ENCODE data around the gene GFY.

DNA sequence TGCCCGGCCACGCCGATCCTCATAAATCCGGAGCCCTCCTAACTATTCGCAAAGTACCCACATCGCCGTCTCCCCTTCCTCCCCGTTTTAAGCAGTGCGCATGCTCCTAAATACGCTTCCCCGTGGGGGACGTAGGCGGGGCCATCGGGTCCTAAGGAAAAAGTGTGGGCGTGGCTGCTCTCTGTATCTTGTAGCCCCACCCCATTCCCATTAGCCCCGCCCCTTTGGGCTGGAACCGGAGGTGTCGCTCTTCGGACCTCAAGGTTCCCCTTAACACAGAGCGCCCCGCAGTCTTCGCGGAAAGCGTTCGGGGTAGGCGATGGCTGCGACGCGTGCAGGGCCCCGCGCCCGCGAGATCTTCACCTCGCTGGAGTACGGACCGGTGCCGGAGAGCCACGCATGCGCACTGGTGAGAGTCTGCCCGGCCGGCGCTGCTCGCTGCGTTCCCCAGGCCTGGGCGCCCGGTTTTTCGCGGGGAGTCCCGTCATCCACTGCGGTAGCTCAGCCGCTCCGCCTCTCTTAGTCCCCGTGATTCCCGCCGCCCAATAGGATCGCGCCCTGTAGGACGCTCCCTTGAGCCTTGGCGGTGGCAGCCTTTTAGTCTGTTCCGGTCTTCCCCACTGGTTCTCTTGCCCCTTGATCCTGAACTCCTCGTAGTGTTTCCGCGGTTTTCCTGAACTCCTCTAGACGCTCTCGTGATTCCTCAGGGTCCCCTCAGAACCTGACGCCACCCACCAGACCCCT is 28.0 kb downstream of the GFY start, which contains the start of gene ALDH16A1:
- peak; percentile 24 to 89 (median 88) for TF ChIP-seq POLR2A (IDR thresholded peaks at IDR 0.05)
- TF ChIP-seq, protein P1, sequence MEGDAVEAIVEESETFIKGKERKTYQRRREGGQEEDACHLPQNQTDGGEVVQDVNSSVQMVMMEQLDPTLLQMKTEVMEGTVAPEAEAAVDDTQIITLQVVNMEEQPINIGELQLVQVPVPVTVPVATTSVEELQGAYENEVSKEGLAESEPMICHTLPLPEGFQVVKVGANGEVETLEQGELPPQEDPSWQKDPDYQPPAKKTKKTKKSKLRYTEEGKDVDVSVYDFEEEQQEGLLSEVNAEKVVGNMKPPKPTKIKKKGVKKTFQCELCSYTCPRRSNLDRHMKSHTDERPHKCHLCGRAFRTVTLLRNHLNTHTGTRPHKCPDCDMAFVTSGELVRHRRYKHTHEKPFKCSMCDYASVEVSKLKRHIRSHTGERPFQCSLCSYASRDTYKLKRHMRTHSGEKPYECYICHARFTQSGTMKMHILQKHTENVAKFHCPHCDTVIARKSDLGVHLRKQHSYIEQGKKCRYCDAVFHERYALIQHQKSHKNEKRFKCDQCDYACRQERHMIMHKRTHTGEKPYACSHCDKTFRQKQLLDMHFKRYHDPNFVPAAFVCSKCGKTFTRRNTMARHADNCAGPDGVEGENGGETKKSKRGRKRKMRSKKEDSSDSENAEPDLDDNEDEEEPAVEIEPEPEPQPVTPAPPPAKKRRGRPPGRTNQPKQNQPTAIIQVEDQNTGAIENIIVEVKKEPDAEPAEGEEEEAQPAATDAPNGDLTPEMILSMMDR (IDR thresholded peaks at IDR 0.05): peak in 3 of 6 experiments; percentile 12 to 16 (median 12)
- peak; percentile 93 to 95 for TF ChIP-seq POLR2AphosphoS5 (IDR thresholded peaks at IDR 0.05)
- TF ChIP-seq EP300 (IDR thresholded peaks at IDR 0.05): no peak

Measured in upper lobe of left lung (tissue), 4 donors.